Loucy (cell line): ENCODE measurements around the gene SEMA4F.

Experiments
- H2AFZ ChIP-seq: fragments of 200-600 bp; sonication (generic); 2 replicates; pipeline ENCODE4 v1.6.0; 2016; ENCODE audit warnings: antibody characterized with exemption, mild to moderate bottlenecking, low read length, moderate library complexity
- H3F3A ChIP-seq: fragments of 200-600 bp; 2 replicates; pipeline ENCODE4 v1.6.0; 2016; ENCODE audit warnings: antibody characterized with exemption, low read depth, mild to moderate bottlenecking
- H3K27me3 ChIP-seq: fragments of 200-600 bp; sonication (generic); 2 replicates; pipeline ENCODE4 v1.6.1; 2014; ENCODE audit warnings: low read length, mild to moderate bottlenecking; ENCODE audit not compliant: insufficient read depth, poor library complexity, severe bottlenecking
- H3K36me3 ChIP-seq: fragments of 200-600 bp; sonication (generic); 2 replicates; pipeline ENCODE4 v1.6.1; 2016; ENCODE audit warnings: low read length; ENCODE audit not compliant: insufficient read depth
- H3K4me1 ChIP-seq: fragments of 200-600 bp; sonication (generic); 2 replicates; pipeline ENCODE4 v1.5.1; 2014; ENCODE audit warnings: low read length, mild to moderate bottlenecking; ENCODE audit not compliant: insufficient read depth, poor library complexity, severe bottlenecking
- H3K4me2 ChIP-seq: fragments of 200-600 bp; sonication (generic); 2 replicates; pipeline ENCODE4 v1.6.0; 2014; ENCODE audit warnings: antibody characterized with exemption, low read length, low read depth, mild to moderate bottlenecking; ENCODE audit not compliant: poor library complexity, severe bottlenecking
- H3K4me3 ChIP-seq: fragments of 200-600 bp; sonication (generic); 2 replicates; pipeline ENCODE4 v1.5.1; 2014; ENCODE audit warnings: low read length, mild to moderate bottlenecking, mixed read lengths; ENCODE audit not compliant: poor library complexity, severe bottlenecking
- H3K79me2 ChIP-seq: fragments of 200-600 bp; sonication (generic); 2 replicates; pipeline ENCODE4 v1.6.1; 2014; ENCODE audit warnings: low read length; ENCODE audit not compliant: insufficient read depth
- H3K9ac ChIP-seq: fragments of 200-600 bp; sonication (generic); 2 replicates; pipeline ENCODE4 v1.6.0; 2014; ENCODE audit warnings: mild to moderate bottlenecking, low read depth, low read length, moderate library complexity; ENCODE audit not compliant: poor library complexity, severe bottlenecking
- H3K9me2 ChIP-seq: fragments of 200-600 bp; sonication (generic); replicated peaks from 2 replicates; pipeline ENCODE4 v1.6.1; 2016; ENCODE audit warnings: low read depth, low read length, mixed read lengths
- H3K9me3 ChIP-seq: fragments of 200-600 bp; sonication (generic); 2 replicates; pipeline ENCODE4 v1.6.1; 2014; ENCODE audit warnings: mild to moderate bottlenecking, antibody characterized with exemption, low read length, low read depth; ENCODE audit not compliant: insufficient read depth
- H4K20me1 ChIP-seq: fragments of 200-600 bp; sonication (generic); 2 replicates; pipeline ENCODE4 v1.6.0; 2014; ENCODE audit warnings: antibody characterized with exemption, low read length, mild to moderate bottlenecking; ENCODE audit not compliant: insufficient read depth, poor library complexity, severe bottlenecking
- EZH2phosphoT487 ChIP-seq: fragments of 200-600 bp; IDR thresholded peaks from 2 replicates; pipeline ENCODE4 v1.6.1; 2018; ENCODE audit warnings: antibody characterized with exemption, mild to moderate bottlenecking, moderate library complexity, borderline replicate concordance
- TF ChIP-seq, protein P1 (sequence below): fragments of 200-600 bp; sonication (generic); conservative IDR thresholded peaks from 2 replicates; pipeline ENCODE4 v1.5.1; 2014; ENCODE audit warnings: mild to moderate bottlenecking, antibody characterized with exemption, low read length

The SEMA4F gene

DNA sequence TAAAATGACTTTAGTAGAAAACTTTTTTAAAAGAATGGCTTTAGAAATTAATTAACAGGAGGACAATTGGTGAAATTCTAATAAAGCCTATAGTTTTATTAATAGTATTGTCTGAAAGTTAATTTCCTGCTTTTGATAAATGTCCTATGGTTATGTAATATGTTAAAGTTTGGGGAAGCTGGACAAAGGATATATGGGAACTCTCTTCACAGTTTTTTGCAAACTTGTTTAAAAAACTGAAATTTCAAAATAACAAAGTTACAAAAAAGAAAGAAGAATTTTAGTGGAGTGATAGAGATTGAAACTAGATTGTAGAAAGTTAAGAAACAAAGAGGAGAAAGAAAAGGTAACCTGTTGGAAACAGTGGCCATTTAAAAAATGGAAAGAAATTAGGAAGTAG, 67.3 kb downstream of the SEMA4F start:
- H3K9me3 ChIP-seq, result no peaks in the 10 kb centered on the region
- no peak overlapping the region for H2AFZ ChIP-seq
- no peak overlapping the region for H3K4me2 ChIP-seq
- H3K9me2 ChIP-seq, result no peaks in the 10 kb centered on the region
- TF ChIP-seq, protein P1, sequence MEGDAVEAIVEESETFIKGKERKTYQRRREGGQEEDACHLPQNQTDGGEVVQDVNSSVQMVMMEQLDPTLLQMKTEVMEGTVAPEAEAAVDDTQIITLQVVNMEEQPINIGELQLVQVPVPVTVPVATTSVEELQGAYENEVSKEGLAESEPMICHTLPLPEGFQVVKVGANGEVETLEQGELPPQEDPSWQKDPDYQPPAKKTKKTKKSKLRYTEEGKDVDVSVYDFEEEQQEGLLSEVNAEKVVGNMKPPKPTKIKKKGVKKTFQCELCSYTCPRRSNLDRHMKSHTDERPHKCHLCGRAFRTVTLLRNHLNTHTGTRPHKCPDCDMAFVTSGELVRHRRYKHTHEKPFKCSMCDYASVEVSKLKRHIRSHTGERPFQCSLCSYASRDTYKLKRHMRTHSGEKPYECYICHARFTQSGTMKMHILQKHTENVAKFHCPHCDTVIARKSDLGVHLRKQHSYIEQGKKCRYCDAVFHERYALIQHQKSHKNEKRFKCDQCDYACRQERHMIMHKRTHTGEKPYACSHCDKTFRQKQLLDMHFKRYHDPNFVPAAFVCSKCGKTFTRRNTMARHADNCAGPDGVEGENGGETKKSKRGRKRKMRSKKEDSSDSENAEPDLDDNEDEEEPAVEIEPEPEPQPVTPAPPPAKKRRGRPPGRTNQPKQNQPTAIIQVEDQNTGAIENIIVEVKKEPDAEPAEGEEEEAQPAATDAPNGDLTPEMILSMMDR, result no peak
- TF ChIP-seq EZH2phosphoT487, result no peak
- no peak overlapping the region for H3K4me3 ChIP-seq
- H3F3A ChIP-seq, result no peaks in the 10 kb centered on the region
- no peaks in the 10 kb centered on the region for H3K79me2 ChIP-seq
- peaks cover 6% of the 10 kb centered on the region for H3K4me1 ChIP-seq
- H3K36me3 ChIP-seq, result no peaks in the 10 kb centered on the region
- H4K20me1 ChIP-seq, result no peaks in the 10 kb centered on the region
- H3K27me3 ChIP-seq, result no peaks in the 10 kb centered on the region
- H3K9ac ChIP-seq, result no peak overlapping the region

DNA sequence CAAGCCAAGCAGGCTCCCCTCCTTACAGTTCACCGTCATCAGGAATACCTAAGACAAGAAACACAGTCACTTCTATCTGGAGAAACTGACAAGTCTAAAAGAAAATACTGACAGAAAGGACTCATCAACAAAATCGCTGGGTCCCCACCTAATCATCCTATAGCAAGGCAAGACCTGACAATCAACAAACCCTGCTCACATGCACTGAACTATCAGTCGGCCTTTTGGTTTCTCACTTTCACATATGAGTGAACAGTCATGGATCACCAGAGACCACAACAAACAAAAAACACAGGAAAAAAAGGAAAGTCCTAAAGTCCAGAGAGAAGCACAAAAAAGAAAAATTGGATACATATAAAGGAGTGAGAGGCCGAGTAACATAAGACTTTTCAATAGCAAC, 70.4 kb downstream of the SEMA4F start:
- H3K4me2 ChIP-seq, result no peak overlapping the region
- H3K9ac ChIP-seq, result no peak overlapping the region
- no peaks in the 10 kb centered on the region for H3K36me3 ChIP-seq
- no peak overlapping the region for H2AFZ ChIP-seq
- no peaks in the 10 kb centered on the region for H3K9me2 ChIP-seq
- H3K9me3 ChIP-seq, result no peaks in the 10 kb centered on the region
- H3K79me2 ChIP-seq, result no peaks in the 10 kb centered on the region
- TF ChIP-seq, protein P1, result no peak
- no peak for TF ChIP-seq EZH2phosphoT487
- no peaks in the 10 kb centered on the region for H3K27me3 ChIP-seq
- no peaks in the 10 kb centered on the region for H4K20me1 ChIP-seq
- no peak overlapping the region for H3K4me3 ChIP-seq
- no peaks in the 10 kb centered on the region for H3K4me1 ChIP-seq
- H3F3A ChIP-seq, result no peaks in the 10 kb centered on the region

DNA sequence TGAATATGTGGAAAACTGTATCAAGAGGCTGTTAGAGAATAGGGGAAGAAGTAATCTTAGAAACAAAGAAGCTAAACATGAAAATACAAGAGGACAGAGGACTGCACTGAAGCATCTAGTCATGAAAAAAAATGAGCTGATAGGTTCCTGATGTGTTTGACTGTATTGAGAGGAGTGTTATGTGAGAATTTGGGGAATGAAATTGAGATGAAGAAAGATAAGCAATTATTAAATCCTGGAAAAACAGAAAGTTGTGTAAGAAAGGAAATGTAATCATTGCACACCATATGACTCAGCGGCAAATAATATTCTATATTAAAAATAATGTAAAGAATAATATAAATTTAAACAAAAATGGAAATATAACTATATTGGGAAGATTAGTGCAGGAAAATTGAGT, 71.2 kb downstream of the SEMA4F start:
- H3F3A ChIP-seq, result no peaks in the 10 kb centered on the region
- no peak overlapping the region for H3K4me3 ChIP-seq
- no peaks in the 10 kb centered on the region for H4K20me1 ChIP-seq
- H3K4me2 ChIP-seq, result no peak overlapping the region
- H3K36me3 ChIP-seq, result no peaks in the 10 kb centered on the region
- H3K27me3 ChIP-seq, result no peaks in the 10 kb centered on the region
- no peak overlapping the region for H3K9ac ChIP-seq
- H3K4me1 ChIP-seq, result no peaks in the 10 kb centered on the region
- no peaks in the 10 kb centered on the region for H3K9me2 ChIP-seq
- no peaks in the 10 kb centered on the region for H3K9me3 ChIP-seq
- no peak overlapping the region for H2AFZ ChIP-seq
- TF ChIP-seq, protein P1, result no peak
- no peak for TF ChIP-seq EZH2phosphoT487
- H3K79me2 ChIP-seq, result no peaks in the 10 kb centered on the region
